DOHH2 (cell line): Measurements from ENCODE around the gene GAK.

Source experiments
- H3F3A ChIP-seq: fragments of 200-600 bp; sonication (generic), shearing (Covaris generic); 2 replicates; pipeline ENCODE4 v1.6.0; 2016; ENCODE audit warnings: antibody characterized with exemption, mild to moderate bottlenecking; ENCODE audit not compliant: control insufficient read depth, insufficient read depth
- H3K27ac ChIP-seq: fragments of 200-600 bp; sonication (generic); 2 replicates; pipeline ENCODE4 v1.5.1; 2014; ENCODE audit warnings: low read depth, mild to moderate bottlenecking, low read length, moderate library complexity
- H3K27me3 ChIP-seq: fragments of 200-600 bp; sonication (generic); 2 replicates; pipeline ENCODE4 v1.6.1; 2014; ENCODE audit warnings: mild to moderate bottlenecking, low read length, mixed read lengths; ENCODE audit not compliant: control insufficient read depth
- H3K36me3 ChIP-seq: fragments of 200-600 bp; sonication (generic); 2 replicates; pipeline ENCODE4 v1.6.1; 2014; ENCODE audit warnings: mild to moderate bottlenecking, low read length, moderate library complexity, mixed read lengths; ENCODE audit not compliant: control insufficient read depth
- H3K4me1 ChIP-seq: fragments of 200-600 bp; sonication (generic); 2 replicates; pipeline ENCODE4 v1.6.1; 2014; ENCODE audit warnings: mild to moderate bottlenecking, low read length, mixed read lengths; ENCODE audit not compliant: control insufficient read depth
- H3K4me2 ChIP-seq: fragments of 200-600 bp; sonication (generic); 2 replicates; pipeline ENCODE4 v1.6.0; 2014; ENCODE audit warnings: mild to moderate bottlenecking, low read length, moderate library complexity
- H3K4me3 ChIP-seq: fragments of 200-600 bp; sonication (generic); 2 replicates; pipeline ENCODE4 v1.5.1; 2014; ENCODE audit warnings: mild to moderate bottlenecking, low read length, mixed read lengths
- H3K79me2 ChIP-seq: fragments of 200-600 bp; sonication (generic); 2 replicates; pipeline ENCODE4 v1.6.1; 2014; ENCODE audit warnings: mild to moderate bottlenecking, low read length, mixed read lengths; ENCODE audit not compliant: control insufficient read depth
- H3K9me2 ChIP-seq: fragments of 200-600 bp; sonication (generic); replicated peaks from 2 replicates; pipeline ENCODE4 v1.6.1; 2014; ENCODE audit warnings: mild to moderate bottlenecking, low read length, mixed read lengths; ENCODE audit not compliant: control insufficient read depth
- H3K9me3 ChIP-seq: fragments of 200-600 bp; sonication (generic); 2 replicates; pipeline ENCODE4 v1.6.1; 2014; ENCODE audit warnings: antibody characterized with exemption, low read length, mixed read lengths; ENCODE audit not compliant: control insufficient read depth, insufficient read depth
- H4K20me1 ChIP-seq: fragments of 200-600 bp; sonication (generic); 2 replicates; pipeline ENCODE4 v1.6.0; 2014; ENCODE audit warnings: low read depth, mild to moderate bottlenecking, antibody characterized with exemption, low read length, moderate library complexity; ENCODE audit not compliant: control insufficient read depth, insufficient read depth
- CTCF ChIP-seq: fragments of 200-600 bp; sonication (generic); IDR thresholded peaks from one replicate; pipeline ENCODE4 v1.5.1; 2014; ENCODE audit warnings: antibody characterized with exemption, mild to moderate bottlenecking, low read depth, low read length; ENCODE audit not compliant: poor library complexity, severe bottlenecking
- EZH2phosphoT487 ChIP-seq: fragments of 200-600 bp; sonication (generic); IDR thresholded peaks from 2 replicates; pipeline ENCODE4 v1.6.1; 2017; ENCODE audit warnings: borderline replicate concordance, mild to moderate bottlenecking, antibody characterized with exemption, low read length, moderate library complexity, mixed read lengths

GAK gene

DNA sequence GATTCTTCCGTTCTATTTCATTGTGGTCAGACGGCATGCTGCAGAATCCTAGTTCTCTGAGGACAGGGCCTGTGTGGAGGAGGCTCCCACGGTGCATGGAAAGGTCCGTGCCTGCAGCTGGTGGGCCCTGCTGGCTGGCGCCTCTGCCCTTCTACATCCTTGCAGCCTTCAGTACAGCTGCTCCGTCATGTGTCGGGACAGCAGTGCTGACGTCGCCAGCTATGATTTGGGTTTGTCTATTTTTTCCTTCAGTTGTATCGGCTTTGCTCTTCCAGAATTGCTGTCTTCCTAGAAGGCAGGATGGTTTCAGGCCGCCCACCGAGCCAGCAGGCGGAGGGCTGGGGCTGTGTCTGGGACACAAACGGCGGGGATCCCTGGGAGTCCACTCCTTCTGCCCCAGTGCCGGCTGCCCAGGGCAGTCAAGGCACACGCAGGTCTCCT is 74.1 kb downstream of the GAK start:
- H3K4me2 ChIP-seq: no peak overlapping the region
- H3K36me3 ChIP-seq: peaks cover 53% of the 10 kb centered on the region
- no peaks in the 10 kb centered on the region for H3K27me3 ChIP-seq
- H3F3A ChIP-seq: peaks cover 13% of the 10 kb centered on the region
- H3K4me1 ChIP-seq: no peaks in the 10 kb centered on the region
- H3K27ac ChIP-seq: no peak overlapping the region
- no peaks in the 10 kb centered on the region for H3K9me2 ChIP-seq
- no peaks in the 10 kb centered on the region for H3K79me2 ChIP-seq
- H3K4me3 ChIP-seq: no peak overlapping the region
- H4K20me1 ChIP-seq: no peaks in the 10 kb centered on the region
- no peak for TF ChIP-seq CTCF
- no peak for TF ChIP-seq EZH2phosphoT487
- H3K9me3 ChIP-seq: peaks cover 36% of the 10 kb centered on the region

- no peaks in the 10 kb centered on the region for H3K4me1 ChIP-seq
- no peak overlapping the region for H3K4me3 ChIP-seq
- no peaks in the 10 kb centered on the region for H3K79me2 ChIP-seq
- TF ChIP-seq EZH2phosphoT487 (no peak), CTCF (no peak)
- no peak overlapping the region for H3K27ac ChIP-seq
- no peaks in the 10 kb centered on the region for H3K9me2 ChIP-seq
- no peaks in the 10 kb centered on the region for H4K20me1 ChIP-seq
- peaks cover 13% of the 10 kb centered on the region for H3F3A ChIP-seq
- no peaks in the 10 kb centered on the region for H3K27me3 ChIP-seq
- no peak overlapping the region for H3K4me2 ChIP-seq
- H3K36me3 ChIP-seq: peaks cover 48% of the 10 kb centered on the region
- peaks cover 36% of the 10 kb centered on the region for H3K9me3 ChIP-seq
Measured at GRCh38 chr4:857461-857860, 74.7 kb downstream of the GAK start.

DNA sequence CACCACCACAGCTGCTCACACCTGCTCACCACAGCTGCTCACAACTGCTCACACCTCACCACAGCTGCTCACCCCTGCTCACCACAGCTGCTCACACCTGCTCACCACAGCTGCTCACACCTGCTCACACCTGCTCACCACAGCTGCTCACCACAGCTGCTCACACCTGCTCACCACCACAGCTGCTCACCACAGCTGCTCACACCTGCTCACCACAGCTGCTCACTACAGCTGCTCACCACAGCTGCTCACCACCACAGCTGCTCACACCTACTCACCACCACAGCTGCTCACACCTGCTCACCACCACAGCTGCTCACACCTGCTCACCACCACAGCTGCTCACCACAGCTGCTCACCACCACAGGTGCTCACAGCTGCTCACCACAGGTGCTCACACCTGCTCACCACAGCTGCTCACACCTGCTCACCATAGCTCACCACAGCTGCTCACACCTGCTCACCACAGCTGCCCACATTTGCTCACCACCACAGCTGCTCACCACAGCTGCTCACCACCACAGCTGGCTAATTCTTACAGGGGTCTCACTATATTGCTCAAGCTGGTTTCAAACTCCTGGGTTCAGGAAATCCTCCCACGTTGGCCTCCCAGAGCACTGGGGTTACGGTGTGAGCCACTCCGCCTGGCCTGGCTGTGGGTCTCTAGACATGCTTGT is 75.8 kb downstream of the GAK start:
- Histone ChIP-seq H3K9me2 (no peaks in the 10 kb centered on the region), H3F3A (peaks cover 13% of the 10 kb centered on the region), H3K4me1 (no peaks in the 10 kb centered on the region), H3K4me2 (no peak overlapping the region), H3K27me3 (no peaks in the 10 kb centered on the region), H4K20me1 (no peaks in the 10 kb centered on the region), H3K4me3 (no peak overlapping the region), H3K27ac (peak overlapping the region; percentile 24; the same call in 1 of the 2 replicates), H3K79me2 (no peaks in the 10 kb centered on the region), H3K9me3 (peaks cover 36% of the 10 kb centered on the region), H3K36me3 (peaks cover 43% of the 10 kb centered on the region)
- TF ChIP-seq CTCF (no peak), EZH2phosphoT487 (no peak)
